MG63 (cell line): ENCODE measurements around the gene SPRY4. TPM values are rescaled to one million over a fixed set of nuclear protein-coding genes. Genes with fewer than 3 reads are reported as not detected.
"Not testable (repeated sequence)": the region's sequence is repeated elsewhere in the genome, so short reads cannot be mapped to it uniquely, and the experiment has no call there.

ENCODE experiments used
- DNase-seq: peaks from one replicate; pipeline ENCODE4 v3.0.0-alpha.2; 2020
- H3K27me3 ChIP-seq: fragments of 250-450 bp; sonication (Bioruptor Pico); 2 replicates; pipeline ENCODE4 v1.5.1; 2020; ENCODE audit warnings: mild to moderate bottlenecking, moderate library complexity
- H3K36me3 ChIP-seq: fragments of 250-450 bp; sonication (Bioruptor Pico); 2 replicates; pipeline ENCODE4 v1.5.1; 2020; ENCODE audit warnings: mild to moderate bottlenecking, moderate library complexity
- H3K4me3 ChIP-seq: fragments of 250-450 bp; sonication (Bioruptor Pico); 2 replicates; pipeline ENCODE4 v1.5.1; 2020; ENCODE audit warnings: mild to moderate bottlenecking, moderate library complexity
- H3K9me3 ChIP-seq: fragments of 250-450 bp; sonication (Bioruptor Pico); 2 replicates; pipeline ENCODE4 v1.5.1; 2020; ENCODE audit warnings: mild to moderate bottlenecking, moderate library complexity
- total RNA-seq: library from RNA; depleted of rRNA; stranded (reverse); fragments of >200 nt; shearing (Covaris generic); gene quantifications from 2 replicates; pipeline ENCODE4 v1.2.3, GENCODE V29; 2014; ENCODE audit warnings: low replicate concordance

Gene SPRY4
- total RNA-seq, 1 experiment from 2014 or later: 3.9 TPM

DNA sequence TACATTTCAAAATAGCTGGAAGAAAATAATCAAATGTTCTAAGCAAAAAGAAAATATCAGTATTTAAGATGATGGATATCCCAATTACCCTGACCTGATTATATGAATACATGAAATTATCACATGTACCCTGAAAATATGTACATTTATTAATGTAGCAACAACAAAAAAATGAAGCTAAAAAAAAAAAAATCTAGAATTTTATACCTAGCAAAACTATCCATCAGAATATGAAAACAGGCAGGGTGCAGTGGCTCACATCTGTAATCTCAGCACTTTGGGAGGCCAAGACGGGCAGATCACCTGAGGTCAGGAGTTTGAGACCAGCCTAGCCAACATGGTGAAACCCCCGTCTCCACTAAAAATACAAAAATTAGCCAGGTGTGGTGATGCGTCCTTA, 20.1 kb upstream of the SPRY4 start:
- not testable (repeated sequence) for H3K4me3 ChIP-seq, DNase-seq, H3K36me3 ChIP-seq, H3K27me3 ChIP-seq
- H3K9me3 ChIP-seq: peaks cover 20% of the 10 kb centered on the region

DNA sequence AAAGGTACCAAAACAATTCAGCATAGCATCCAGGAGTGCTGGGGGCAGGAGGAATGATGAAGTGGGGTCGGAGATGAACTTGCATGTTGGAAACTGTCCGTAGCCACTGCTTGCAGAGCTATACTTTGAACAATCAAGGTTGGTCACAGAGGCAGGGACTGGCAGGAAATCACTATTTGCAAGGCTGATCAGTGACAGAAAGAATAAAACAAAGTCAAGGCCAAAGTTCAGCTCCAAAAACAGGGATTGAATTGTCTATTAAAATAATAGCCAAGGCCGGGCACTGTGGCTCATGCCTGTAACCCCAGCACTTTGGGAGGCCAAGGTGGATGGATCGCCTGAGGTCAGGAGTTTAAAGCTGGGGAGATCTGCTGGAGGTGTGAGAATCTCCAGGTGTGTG, 18.7 kb upstream of the SPRY4 start:
- Histone ChIP-seq H3K9me3 (peaks cover 23% of the 10 kb centered on the region), H3K4me3 (no peak overlapping the region), H3K36me3 (peaks cover 8% of the 10 kb centered on the region), H3K27me3 (no peaks in the 10 kb centered on the region)
- DNase-seq: no peak

DNA sequence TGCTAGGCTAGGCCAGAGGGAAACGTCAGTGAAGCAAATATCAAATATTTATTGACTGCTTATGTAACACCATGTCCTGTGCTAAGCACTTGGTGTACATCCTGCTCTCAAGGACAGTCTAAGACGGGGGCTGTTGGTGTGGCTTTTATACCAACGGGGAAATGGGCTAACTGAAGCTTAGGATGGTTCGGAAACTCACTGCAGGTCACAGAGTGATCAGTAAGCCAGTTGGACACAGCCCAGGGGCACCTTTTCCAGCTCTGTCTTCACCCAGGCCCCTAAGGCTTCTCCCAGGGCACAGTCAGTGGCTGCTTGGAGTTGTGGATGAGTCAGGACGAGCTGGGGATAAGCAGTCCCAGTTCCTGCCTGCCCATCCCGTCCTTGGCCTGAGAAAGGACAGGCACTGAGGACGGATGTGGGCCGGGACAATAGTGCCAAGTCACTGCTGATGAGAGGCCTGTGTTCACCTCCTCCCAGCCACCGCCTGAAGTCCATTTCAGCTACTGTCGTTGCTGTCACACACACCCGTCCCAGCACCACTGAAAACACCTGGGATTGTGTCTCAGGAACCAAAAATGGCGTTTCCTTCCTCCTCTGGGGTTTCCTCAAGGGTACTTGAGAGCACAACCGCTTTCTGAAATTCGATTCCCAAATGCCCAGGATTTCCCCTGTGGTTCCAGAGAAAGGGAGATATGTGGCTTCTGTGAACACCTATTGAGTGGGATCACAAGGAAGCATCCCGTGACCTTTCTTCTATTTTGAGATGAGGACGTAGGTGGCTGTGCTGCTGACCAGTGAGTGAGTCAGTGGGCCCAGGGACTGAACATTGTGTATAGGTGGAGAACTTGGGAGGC, 17.5 kb upstream of the SPRY4 start:
- peak; percentile 21 for DNase-seq
- peaks cover 23% of the 10 kb centered on the region for H3K9me3 ChIP-seq
- H3K36me3 ChIP-seq: peaks cover 9% of the 10 kb centered on the region
- H3K4me3 ChIP-seq: no peak overlapping the region
- H3K27me3 ChIP-seq: no peaks in the 10 kb centered on the region

DNA sequence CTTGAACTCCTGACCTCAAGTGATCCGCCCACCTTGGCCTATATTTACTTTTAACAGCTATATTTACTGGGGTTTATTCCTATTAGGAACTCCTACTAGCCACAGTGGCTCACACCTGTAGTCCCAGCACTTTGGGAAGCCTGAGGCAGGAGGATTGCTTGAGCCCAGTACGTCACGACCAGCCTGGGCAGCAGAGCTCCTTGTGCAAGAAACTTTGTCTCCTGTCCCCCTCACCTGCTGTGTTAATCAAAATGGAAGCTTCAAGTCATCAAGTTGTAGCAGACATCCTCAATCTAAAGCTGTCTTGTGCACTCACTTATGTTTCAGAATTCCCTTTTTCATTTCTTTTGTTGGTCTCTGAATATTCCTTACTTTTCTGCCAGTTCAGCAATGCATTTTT, 15.0 kb upstream of the SPRY4 start:
- DNase-seq: no peak
- no peak overlapping the region for H3K4me3 ChIP-seq

DNA sequence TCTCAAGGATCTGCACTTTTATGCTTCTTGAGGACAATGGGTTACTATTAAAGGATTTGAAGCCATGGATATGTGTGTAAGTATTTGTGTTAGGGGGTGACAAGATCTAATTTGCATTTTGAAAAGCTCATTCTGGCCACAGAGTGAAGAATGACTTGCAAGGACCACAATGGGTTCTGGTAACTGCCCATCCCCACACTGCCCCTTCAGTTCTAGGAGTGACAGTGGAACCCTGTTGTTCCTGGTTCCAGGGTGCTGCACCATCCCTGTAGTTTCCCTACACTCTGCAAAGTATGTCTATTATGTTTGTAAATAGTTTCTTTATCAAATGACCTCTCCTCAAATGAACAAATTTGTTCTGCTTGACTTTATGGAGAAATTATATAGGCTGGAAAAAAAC, 9.7 kb upstream of the SPRY4 start:
- no peaks in the 10 kb centered on the region for H3K27me3 ChIP-seq
- DNase-seq: no peak
- peaks cover 6% of the 10 kb centered on the region; the same call in 1 of the 2 replicates for H3K36me3 ChIP-seq
- peaks cover 5% of the 10 kb centered on the region; the same call in 1 of the 2 replicates for H3K9me3 ChIP-seq
- no peak overlapping the region for H3K4me3 ChIP-seq

More for the DNA sequence above, 15.0 kb upstream of the SPRY4 start:
- Histone ChIP-seq H3K9me3 (peaks cover 15% of the 10 kb centered on the region), H3K36me3 (peaks cover 9% of the 10 kb centered on the region), H3K27me3 (no peaks in the 10 kb centered on the region)

DNA sequence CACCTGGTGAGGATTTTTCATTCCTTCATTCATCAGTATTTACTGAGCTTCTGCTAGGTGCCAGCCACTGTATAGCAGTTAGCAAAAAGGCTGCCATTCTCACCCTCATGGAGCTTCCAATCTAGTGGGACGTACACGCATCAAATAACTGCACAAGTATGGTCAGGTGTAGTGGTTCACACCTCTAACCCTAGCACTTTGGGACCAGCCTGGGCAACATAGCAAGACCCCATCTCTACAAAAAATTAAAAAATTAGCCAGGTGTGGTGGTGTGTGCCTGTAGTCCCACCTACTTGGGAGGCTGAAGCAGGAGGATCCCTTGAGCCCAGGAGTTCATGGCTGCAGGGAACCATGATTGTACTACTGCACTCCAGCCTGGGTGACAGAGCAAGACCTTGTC, 8.9 kb upstream of the SPRY4 start:
- not testable (repeated sequence) for H3K27me3 ChIP-seq, DNase-seq, H3K9me3 ChIP-seq, H3K4me3 ChIP-seq, H3K36me3 ChIP-seq

DNA sequence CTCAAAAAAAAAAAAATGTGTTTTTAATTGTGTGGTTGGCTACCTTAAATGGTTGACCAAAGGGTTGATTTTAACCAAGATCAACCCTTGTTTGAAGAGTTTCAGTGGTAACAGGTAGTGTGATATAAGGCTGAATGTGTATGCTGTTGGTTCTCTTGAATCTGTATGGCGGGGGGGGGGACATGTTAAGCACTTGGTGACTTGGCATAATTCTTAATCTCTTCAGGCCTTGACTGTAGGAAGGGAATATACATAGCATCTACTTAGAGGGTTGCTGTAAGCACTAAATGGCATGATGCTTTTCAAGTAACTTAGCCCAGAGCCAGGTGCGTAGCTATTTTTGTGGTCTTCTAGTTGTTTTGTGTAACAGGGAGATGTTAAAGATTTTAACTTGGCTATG, 5.6 kb upstream of the SPRY4 start:
- H3K36me3 ChIP-seq: no peaks in the 10 kb centered on the region

DNA sequence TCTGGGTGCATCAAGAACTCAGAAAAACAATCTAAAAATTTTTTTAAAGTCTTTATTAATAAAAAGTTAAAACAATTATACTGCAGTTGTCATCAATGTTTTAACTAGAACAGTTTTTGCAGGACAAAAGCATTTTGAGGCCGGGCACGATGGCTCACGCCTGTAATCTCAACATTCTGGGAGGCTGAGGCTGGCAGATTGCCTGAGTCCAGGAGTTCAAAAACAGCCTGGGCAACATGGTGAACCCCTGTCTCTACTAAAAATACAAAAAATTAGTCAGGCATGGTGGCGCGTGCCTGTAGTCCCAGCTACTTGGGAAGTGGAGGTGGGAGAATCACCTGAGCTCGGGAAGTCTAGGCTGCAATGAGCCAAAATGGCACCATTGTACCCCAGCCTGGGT, 5.2 kb upstream of the SPRY4 start:
- H3K4me3 ChIP-seq: no peak overlapping the region
- H3K9me3 ChIP-seq: no peaks in the 10 kb centered on the region
- no peak for DNase-seq
- no peaks in the 10 kb centered on the region for H3K36me3 ChIP-seq
- H3K27me3 ChIP-seq: no peaks in the 10 kb centered on the region

More for the DNA sequence above, 5.6 kb upstream of the SPRY4 start:
- Histone ChIP-seq H3K4me3 (no peak overlapping the region), H3K27me3 (no peaks in the 10 kb centered on the region), H3K9me3 (no peaks in the 10 kb centered on the region)
- no peak for DNase-seq

DNA sequence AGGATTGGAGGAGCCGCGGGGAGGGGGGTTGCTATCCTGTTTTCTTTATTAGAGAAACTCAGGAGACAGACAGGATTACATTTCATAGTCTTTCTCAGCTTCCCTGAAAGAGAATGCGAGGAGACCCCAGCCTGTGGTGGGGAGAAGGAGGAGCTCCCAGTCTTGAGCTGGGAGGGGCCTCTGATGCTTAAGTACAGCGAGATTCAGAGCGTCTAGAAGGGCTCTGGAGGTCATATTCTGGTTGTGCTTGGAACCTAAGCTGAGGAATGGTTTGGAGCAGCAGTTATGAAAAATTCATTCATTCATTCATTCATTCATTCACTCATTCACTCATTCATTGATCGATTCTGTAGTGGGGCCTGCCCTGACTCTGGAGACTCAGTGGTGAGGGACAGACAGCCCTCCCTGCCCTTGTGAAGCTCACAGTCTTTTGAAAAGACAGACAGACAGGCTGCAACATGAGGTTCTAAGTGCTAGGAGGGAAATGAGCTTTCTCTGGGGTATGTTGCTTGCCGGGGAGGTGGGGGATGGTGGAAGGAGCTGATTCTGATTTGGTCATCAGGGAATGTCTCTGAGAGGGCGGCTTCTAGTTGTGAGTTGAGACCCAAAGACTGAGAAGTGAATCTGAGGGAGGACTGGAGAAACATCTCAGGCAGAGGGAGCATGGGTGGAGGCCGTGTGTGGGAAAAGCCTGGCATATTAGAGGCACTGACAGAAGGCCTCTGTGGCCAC, 2.5 kb upstream of the SPRY4 start:
- H3K27me3 ChIP-seq: no peaks in the 10 kb centered on the region
- H3K36me3 ChIP-seq: peaks cover 8% of the 10 kb centered on the region
- no peaks in the 10 kb centered on the region for H3K9me3 ChIP-seq
- no peak overlapping the region for H3K4me3 ChIP-seq
- peak; percentile 52 for DNase-seq

DNA sequence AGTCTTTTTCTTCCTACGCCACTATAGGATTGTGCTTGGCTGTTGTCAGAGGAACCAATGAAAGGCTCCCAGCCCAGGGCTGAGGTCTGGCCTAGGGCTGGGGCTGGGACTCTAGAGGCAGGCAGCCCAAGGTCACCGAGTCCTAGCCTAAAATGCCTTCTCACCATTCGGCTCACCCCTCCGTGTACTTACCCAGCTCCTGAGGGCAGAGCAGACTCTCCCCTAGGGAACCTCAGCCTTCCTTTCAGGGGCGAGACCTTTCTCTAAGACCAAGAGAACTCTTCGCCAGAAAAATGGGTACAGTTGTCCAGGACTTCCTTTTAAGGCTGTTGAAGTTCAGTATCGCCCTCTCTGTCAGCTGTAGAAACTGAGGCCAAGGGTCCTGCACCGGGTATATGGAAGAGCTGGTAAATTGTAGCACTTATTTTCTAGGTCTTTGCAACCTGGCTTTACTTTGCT, 1.7 kb upstream of the SPRY4 start:
- Histone ChIP-seq H3K36me3 (peaks cover 11% of the 10 kb centered on the region), H3K9me3 (no peaks in the 10 kb centered on the region), H3K27me3 (no peaks in the 10 kb centered on the region), H3K4me3 (peak overlapping the region; percentile 87)
- no peak for DNase-seq

DNA sequence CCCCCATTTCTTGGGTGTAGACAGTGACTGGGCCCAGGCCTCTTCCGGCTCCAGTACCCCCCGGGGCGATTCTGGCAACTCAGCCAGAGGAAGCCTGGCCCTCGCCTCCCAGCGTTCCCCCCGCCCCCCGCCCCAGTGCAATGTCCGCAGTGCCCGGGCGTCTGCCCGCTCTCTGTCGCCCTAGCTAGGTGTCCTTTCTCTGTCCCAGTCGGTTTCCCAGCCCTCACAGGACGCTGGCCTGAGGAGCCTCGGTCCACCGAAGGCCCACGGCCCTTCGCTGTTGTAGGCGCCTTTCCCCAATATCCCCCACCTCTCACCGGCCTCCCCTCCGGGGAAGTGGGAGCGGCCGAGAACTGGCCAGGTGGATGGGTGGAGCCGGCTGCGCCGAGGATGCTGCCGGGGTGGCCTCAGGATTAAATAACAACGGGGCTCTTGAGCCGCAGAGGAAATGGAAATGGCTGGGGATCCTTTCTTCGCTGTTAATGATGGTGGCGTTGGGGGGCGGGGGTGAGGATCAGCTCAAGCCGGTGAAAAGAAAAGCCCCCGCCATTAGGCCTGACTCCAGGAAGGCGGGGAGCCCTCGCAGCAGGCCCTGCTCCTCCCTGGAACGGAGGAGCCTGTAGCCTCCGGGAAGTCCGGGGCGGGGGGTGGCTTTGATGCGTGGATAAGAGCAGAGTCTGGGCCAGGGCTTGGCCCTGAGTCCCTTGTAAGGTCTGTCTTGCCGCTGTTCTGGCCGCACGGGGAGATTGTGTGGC, 1.1 kb upstream of the SPRY4 start:
- peak; percentile 96 for DNase-seq
- Histone ChIP-seq H3K27me3 (no peaks in the 10 kb centered on the region), H3K9me3 (no peaks in the 10 kb centered on the region), H3K36me3 (peaks cover 11% of the 10 kb centered on the region), H3K4me3 (peak overlapping the region; percentile 87)

DNA sequence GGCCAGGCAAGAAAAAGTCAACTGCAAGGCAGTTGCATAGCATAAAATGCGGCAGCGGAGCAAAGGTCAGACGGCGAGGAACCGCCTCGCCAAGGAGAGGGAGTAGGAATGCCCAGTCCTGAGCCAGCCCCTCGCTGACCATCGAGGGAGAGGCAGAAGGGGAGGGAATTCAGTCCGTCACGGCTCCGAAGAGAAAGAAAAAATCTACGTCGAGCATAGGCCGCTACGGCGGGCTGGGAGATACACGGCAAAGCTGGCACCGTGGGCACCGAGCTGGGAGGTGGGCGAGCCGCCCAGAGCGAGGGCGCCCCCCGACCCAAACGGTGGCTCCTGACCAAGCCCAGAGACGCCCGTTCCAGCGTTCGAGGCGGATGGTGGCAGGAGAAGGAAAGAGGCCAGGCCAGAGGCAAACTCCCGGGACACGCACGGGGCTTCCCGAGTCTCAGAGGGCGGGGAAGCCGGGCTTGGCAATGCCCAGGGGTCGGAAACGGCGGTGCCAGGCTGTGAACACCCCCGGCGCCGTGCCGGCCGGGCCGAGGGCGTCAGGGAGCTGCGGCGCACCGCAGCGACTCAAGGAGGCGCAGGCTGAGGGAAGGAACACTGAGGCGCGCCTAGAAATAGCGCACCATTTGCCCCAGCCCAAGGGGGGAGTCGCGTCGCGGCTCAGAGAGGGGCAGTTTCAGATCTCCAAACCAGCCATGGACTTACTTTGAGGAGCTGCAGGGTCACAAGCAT, 518 bp downstream of the SPRY4 start:
- Histone ChIP-seq H3K27me3 (no peaks in the 10 kb centered on the region), H3K36me3 (peaks cover 13% of the 10 kb centered on the region), H3K4me3 (peak overlapping the region; percentile 87), H3K9me3 (no peaks in the 10 kb centered on the region)
- DNase-seq: peak; percentile 67

DNA sequence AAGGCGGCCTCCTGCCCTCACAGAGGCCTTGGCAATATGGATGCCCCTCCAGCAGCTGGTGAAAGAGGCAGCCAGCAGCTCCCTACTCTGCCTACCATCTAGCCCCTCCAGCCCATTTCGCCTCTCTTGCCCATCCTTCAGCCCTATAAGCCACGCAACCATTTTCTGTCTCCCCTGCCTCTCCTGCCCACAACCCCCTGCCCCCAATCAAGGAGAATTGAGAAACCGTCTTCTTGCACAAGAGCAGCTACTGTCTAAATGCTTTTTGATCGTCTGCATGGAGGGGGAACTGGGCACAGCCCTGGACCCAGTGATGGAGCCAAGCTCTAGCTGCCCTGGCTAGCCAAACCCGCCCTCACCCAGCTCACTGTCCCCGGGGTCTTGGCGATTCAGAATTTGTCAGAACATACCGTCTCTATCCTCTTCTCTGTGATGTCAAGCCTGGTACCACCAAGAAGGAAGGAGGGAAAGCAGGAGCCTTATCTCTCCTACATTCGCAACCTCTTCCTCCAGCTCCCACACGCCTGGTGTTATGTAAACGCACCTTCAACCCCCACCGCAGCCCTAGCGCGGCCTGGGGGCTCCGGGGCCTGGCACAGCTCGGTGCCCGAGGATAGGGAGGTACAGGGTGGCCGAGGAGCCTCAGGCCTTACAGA, 1.2 kb downstream of the SPRY4 start:
- H3K36me3 ChIP-seq: peaks cover 20% of the 10 kb centered on the region
- no peaks in the 10 kb centered on the region for H3K9me3 ChIP-seq
- H3K4me3 ChIP-seq: peak overlapping the region; percentile 87
- H3K27me3 ChIP-seq: no peaks in the 10 kb centered on the region
- DNase-seq: no peak

DNA sequence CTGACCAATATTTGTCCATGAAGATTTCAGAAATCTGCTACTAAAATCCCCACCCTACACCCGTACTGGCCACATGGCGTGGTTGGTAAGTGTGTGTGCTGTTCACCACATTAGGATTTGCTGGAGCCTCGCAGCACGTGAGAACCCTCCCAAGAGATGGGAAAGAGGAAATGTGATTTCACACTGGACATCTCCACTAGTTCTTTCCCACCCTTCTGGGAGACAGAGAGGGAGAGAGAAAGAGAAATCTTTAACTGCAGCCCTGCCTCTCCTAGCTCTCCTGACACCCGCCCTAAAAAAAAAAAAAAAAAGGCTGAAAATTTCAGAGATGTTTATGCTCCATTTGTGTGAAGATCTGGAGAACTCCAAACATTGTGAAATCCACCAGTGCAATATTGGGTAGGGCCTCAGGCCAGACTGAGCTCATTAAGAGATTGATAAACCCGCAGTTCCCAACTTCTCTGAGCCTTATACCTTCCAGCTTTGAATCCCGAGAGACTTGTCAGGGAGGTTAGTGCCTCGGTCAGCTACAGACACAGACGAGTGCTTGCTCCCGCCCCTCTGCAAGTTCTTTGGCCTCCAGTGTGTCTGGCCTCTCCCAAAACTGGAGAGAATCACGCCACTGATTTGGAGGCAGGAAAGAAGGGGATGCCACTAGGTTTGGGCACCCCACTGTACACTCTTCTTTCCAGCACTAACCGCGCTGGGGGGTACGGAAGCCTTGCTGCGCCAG, 1.9 kb downstream of the SPRY4 start:
- Histone ChIP-seq H3K4me3 (peak overlapping the region; percentile 87), H3K27me3 (no peaks in the 10 kb centered on the region), H3K9me3 (no peaks in the 10 kb centered on the region), H3K36me3 (peaks cover 21% of the 10 kb centered on the region)
- peak; percentile 42 for DNase-seq

DNA sequence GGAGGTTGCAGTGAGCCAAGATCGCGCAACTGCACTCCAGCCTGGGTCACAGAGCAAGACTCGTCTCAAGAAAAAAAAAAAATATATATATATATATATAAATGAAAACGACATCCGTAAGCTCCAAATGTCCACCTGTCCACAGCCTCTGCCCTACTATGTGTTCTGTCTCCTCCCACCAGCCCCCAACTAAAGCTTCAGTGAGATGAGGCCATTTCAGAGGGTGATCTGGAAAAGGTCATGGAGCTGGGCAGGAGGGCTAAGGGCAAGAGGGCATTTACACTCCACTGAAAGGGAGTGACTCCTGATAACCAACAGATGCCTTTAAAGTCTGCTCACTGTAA, 2.4 kb downstream of the SPRY4 start:
- H3K4me3 ChIP-seq: peak overlapping the region; percentile 87
- no peak for DNase-seq
- peaks cover 25% of the 10 kb centered on the region for H3K36me3 ChIP-seq
- no peaks in the 10 kb centered on the region for H3K9me3 ChIP-seq
- H3K27me3 ChIP-seq: no peaks in the 10 kb centered on the region
